ENCODE data around the gene RBM33. TPM values are rescaled to one million over a fixed set of nuclear protein-coding genes. Genes with fewer than 3 reads are reported as not detected.

Gene RBM33
- total and polyA plus RNA-seq, 4 donors = 31.9 to 39.1 (median 35.2) TPM

DNA sequence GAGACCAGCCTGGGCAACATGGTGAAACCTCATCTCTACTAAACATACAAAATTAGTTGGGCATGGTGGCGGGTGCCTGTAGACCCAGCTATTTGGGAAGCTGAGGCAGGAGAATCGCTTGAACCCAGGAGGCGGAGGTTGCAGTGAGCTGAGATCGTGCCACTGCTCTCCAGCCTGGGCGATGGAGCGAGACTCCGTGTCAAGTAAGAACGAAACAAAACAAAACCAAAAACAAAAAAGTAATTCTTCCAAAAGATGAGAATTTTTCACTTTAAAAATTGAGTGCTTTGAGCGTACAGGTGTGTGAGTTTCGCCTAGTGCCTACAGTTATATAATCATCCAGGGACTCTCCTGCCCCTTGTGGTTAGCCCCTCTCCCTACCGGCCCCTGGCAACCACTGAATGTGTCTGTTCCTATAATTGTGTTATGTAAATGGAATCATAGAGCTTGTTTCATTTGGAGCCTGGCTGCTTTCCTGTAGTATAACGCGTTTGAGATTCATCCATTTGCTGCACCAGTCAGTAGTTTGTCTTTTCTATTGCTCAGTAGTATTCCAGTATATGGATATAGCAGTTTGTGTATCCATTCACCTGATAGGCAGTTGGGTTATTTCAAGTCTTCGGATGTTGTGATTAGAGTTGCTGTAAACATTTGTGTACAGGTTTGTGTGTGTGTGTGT, 80.0 kb downstream of the RBM33 start:
- Histone ChIP-seq H3K4me1 (ENCODE audit: control insufficient read depth, insufficient read depth, low read length) (no peaks in the 10 kb centered on the region), H3K4me3 (ENCODE audit: low read depth, low read length) (no peak overlapping the region), H3K27me3 (ENCODE audit: control insufficient read depth, insufficient read depth, low read length) (no peaks in the 10 kb centered on the region), H3K27ac (ENCODE audit: low read depth, low read length) (no peak overlapping the region), H3K36me3 (ENCODE audit: control insufficient read depth, insufficient read depth, low read length) (peaks cover 13% of the 10 kb centered on the region), H3K9me3 (ENCODE audit: control insufficient read depth, insufficient read depth, low read length) (no peaks in the 10 kb centered on the region)
- DNase-seq (ENCODE audit: low read depth in 4 of 6, low spot score in 6 of 6) = no peak
- 91% methylated on average over 5 of the region's 14 CpGs for WGBS (ENCODE audit: insufficient coverage)

DNA sequence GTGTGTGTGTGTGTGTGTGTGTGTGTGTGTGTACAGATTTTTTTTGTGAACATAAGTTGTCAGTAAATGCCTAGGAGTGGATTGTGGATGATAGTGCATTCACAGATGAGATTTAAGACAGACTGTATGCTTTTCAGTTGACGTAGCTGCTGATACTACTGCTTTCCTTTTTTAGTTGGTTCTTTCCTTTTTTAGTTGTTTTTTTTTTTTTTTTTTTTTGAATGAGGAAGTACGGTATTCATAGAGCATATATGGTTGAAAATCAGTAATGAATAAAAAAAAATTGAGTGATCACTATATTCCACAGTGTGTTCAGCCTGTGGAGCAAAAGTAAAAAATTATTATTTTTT, 80.5 kb downstream of the RBM33 start:
- Histone ChIP-seq H3K27me3 (ENCODE audit: control insufficient read depth, insufficient read depth, low read length) (no peaks in the 10 kb centered on the region), H3K9me3 (ENCODE audit: control insufficient read depth, insufficient read depth, low read length) (no peaks in the 10 kb centered on the region), H3K4me1 (ENCODE audit: control insufficient read depth, insufficient read depth, low read length) (no peaks in the 10 kb centered on the region), H3K27ac (ENCODE audit: low read depth, low read length) (no peak overlapping the region), H3K4me3 (ENCODE audit: low read depth, low read length) (no peak overlapping the region), H3K36me3 (ENCODE audit: control insufficient read depth, insufficient read depth, low read length) (peaks cover 13% of the 10 kb centered on the region)
- no CpG with 5 or more reads among the region's 2 CpGs for WGBS (ENCODE audit: insufficient coverage)
- no peak for DNase-seq (ENCODE audit: low read depth in 4 of 6, low spot score in 6 of 6)

DNA sequence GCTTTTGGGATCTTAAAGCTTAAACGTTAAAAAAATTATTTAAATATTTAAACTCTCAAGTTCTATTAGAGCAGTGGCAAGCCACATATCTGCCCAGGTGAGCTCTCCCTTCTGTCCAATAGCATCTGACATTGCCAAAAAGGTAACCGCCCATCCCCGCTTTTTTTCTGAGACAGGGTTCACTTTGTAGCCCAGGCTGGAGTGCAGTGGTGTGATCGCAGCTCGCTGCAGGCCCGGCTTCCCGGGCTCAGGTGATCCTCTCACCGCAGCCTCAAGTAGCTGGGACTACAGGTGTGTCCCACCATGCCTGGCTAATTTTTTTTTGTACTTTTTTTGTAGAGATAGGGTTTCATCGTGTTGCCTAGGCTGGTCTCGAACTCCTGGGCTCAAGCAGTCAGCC, 83.2 kb downstream of the RBM33 start:
- no peak for DNase-seq (ENCODE audit: low read depth in 4 of 6, low spot score in 6 of 6)
- 99% methylated on average over 9 of the region's 10 CpGs for WGBS (ENCODE audit: insufficient coverage)
- no peaks in the 10 kb centered on the region for H3K4me1 ChIP-seq (ENCODE audit: control insufficient read depth, insufficient read depth, low read length)
- H3K36me3 ChIP-seq (ENCODE audit: control insufficient read depth, insufficient read depth, low read length) = peaks cover 13% of the 10 kb centered on the region
- H3K27me3 ChIP-seq (ENCODE audit: control insufficient read depth, insufficient read depth, low read length) = no peaks in the 10 kb centered on the region
- no peak overlapping the region for H3K27ac ChIP-seq (ENCODE audit: low read depth, low read length)
- H3K9me3 ChIP-seq (ENCODE audit: control insufficient read depth, insufficient read depth, low read length) = no peaks in the 10 kb centered on the region
- H3K4me3 ChIP-seq (ENCODE audit: low read depth, low read length) = no peak overlapping the region

GRCh38 chr7:155728116-155728515, 83.7 kb downstream of the RBM33 start:
- 96% methylated on average over 6 of the region's 6 CpGs for WGBS (ENCODE audit: insufficient coverage)
- Histone ChIP-seq H3K36me3 (ENCODE audit: control insufficient read depth, insufficient read depth, low read length) (peaks cover 13% of the 10 kb centered on the region), H3K27ac (ENCODE audit: low read depth, low read length) (no peak overlapping the region), H3K4me3 (ENCODE audit: low read depth, low read length) (no peak overlapping the region), H3K27me3 (ENCODE audit: control insufficient read depth, insufficient read depth, low read length) (no peaks in the 10 kb centered on the region), H3K9me3 (ENCODE audit: control insufficient read depth, insufficient read depth, low read length) (no peaks in the 10 kb centered on the region), H3K4me1 (ENCODE audit: control insufficient read depth, insufficient read depth, low read length) (no peaks in the 10 kb centered on the region)
- no peak for DNase-seq (ENCODE audit: low read depth in 4 of 6, low spot score in 6 of 6)

DNA sequence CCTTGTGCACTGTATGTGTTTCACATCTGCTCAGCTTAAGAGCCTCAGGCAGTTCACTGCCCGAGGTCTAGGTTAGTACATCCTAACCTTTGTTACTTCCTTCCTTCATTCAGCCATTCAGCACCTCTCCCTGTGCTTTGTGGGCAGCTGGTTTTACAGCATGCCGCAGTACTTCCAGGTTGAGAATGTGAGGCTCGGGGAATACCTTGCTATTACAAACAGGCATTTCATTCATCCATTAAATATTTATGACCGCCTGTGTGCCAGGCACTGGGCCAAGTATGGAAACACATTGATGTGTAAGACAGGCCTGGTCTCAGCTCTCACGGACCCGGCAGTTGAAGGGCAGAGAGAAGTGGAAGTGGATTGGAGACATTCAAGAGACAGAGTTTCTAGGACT, 85.4 kb downstream of the RBM33 start:
- Histone ChIP-seq H3K4me3 (ENCODE audit: low read depth, low read length) (no peak overlapping the region), H3K4me1 (ENCODE audit: control insufficient read depth, insufficient read depth, low read length) (no peaks in the 10 kb centered on the region), H3K27me3 (ENCODE audit: control insufficient read depth, insufficient read depth, low read length) (no peaks in the 10 kb centered on the region), H3K27ac (ENCODE audit: low read depth, low read length) (no peak overlapping the region), H3K9me3 (ENCODE audit: control insufficient read depth, insufficient read depth, low read length) (no peaks in the 10 kb centered on the region), H3K36me3 (ENCODE audit: control insufficient read depth, insufficient read depth, low read length) (peaks cover 14% of the 10 kb centered on the region)
- DNase-seq (ENCODE audit: low read depth in 4 of 6, low spot score in 6 of 6) = peak in 2 of 6 donors; percentile 60 to 76
- 45% methylated on average over 4 of the region's 6 CpGs for WGBS (ENCODE audit: insufficient coverage)

GRCh38 chr7:155731380-155731779, 86.9 kb downstream of the RBM33 start:
- no peak overlapping the region for H3K4me3 ChIP-seq (ENCODE audit: low read depth, low read length)
- H3K27ac ChIP-seq (ENCODE audit: low read depth, low read length) = no peak overlapping the region
- H3K4me1 ChIP-seq (ENCODE audit: control insufficient read depth, insufficient read depth, low read length) = no peaks in the 10 kb centered on the region
- no peaks in the 10 kb centered on the region for H3K27me3 ChIP-seq (ENCODE audit: control insufficient read depth, insufficient read depth, low read length)
- H3K36me3 ChIP-seq (ENCODE audit: control insufficient read depth, insufficient read depth, low read length) = peaks cover 17% of the 10 kb centered on the region
- WGBS (ENCODE audit: insufficient coverage) = 76% methylated on average over 3 of the region's 3 CpGs
- H3K9me3 ChIP-seq (ENCODE audit: control insufficient read depth, insufficient read depth, low read length) = no peaks in the 10 kb centered on the region
- no peak for DNase-seq (ENCODE audit: low read depth in 4 of 6, low spot score in 6 of 6)

- no CpG with 5 or more reads among the region's 1 CpG for WGBS (ENCODE audit: insufficient coverage)
- H3K9me3 ChIP-seq (ENCODE audit: control insufficient read depth, insufficient read depth, low read length) = no peaks in the 10 kb centered on the region
Measured at GRCh38 chr7:155731871-155732270, 87.4 kb downstream of the RBM33 start.

DNA sequence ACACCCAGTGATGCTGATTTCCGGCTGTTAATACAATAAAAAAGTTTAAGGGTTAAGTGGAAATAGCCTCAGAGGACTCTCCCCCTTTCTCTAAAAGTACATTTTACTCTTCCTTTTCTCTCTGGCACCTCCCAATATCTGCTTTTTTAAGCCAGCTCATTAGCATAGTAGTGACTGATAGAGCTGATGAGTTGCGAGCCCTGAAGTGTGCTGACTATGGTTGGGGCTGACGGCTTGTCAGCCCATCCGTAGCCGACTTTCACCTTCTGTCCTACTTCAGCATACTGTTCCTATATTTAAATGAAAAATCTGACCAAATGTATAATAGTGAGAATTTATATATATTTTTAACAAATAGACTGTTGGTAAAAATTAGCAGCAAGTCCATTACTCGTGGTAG, 87.8 kb downstream of the RBM33 start:
- no peaks in the 10 kb centered on the region for H3K27me3 ChIP-seq (ENCODE audit: control insufficient read depth, insufficient read depth, low read length)
- H3K36me3 ChIP-seq (ENCODE audit: control insufficient read depth, insufficient read depth, low read length) = peaks cover 17% of the 10 kb centered on the region
- 86% methylated on average over 1 of the region's 6 CpGs for WGBS (ENCODE audit: insufficient coverage)
- H3K9me3 ChIP-seq (ENCODE audit: control insufficient read depth, insufficient read depth, low read length) = no peaks in the 10 kb centered on the region
- no peak overlapping the region for H3K4me3 ChIP-seq (ENCODE audit: low read depth, low read length)
- no peak overlapping the region for H3K27ac ChIP-seq (ENCODE audit: low read depth, low read length)
- H3K4me1 ChIP-seq (ENCODE audit: control insufficient read depth, insufficient read depth, low read length) = no peaks in the 10 kb centered on the region
- no peak for DNase-seq (ENCODE audit: low read depth in 4 of 6, low spot score in 6 of 6)

More at GRCh38 chr7:155731871-155732270, 87.4 kb downstream of the RBM33 start:
- no peaks in the 10 kb centered on the region for H3K27me3 ChIP-seq (ENCODE audit: control insufficient read depth, insufficient read depth, low read length)
- H3K4me3 ChIP-seq (ENCODE audit: low read depth, low read length) = no peak overlapping the region
- H3K27ac ChIP-seq (ENCODE audit: low read depth, low read length) = no peak overlapping the region
- no peak for DNase-seq (ENCODE audit: low read depth in 4 of 6, low spot score in 6 of 6)
- H3K4me1 ChIP-seq (ENCODE audit: control insufficient read depth, insufficient read depth, low read length) = no peaks in the 10 kb centered on the region
- H3K36me3 ChIP-seq (ENCODE audit: control insufficient read depth, insufficient read depth, low read length) = peaks cover 17% of the 10 kb centered on the region

GRCh38 chr7:155733582-155734444, 89.4 kb downstream of the RBM33 start:
- H3K27ac ChIP-seq (ENCODE audit: low read depth, low read length) = no peak overlapping the region

GRCh38 chr7:155734445-155734809, 90.0 kb downstream of the RBM33 start:
- no peak overlapping the region for H3K4me3 ChIP-seq (ENCODE audit: low read depth, low read length)

More at GRCh38 chr7:155733582-155734444, 89.4 kb downstream of the RBM33 start:
- Histone ChIP-seq H3K4me1 (ENCODE audit: control insufficient read depth, insufficient read depth, low read length) (no peaks in the 10 kb centered on the region), H3K36me3 (ENCODE audit: control insufficient read depth, insufficient read depth, low read length) (peaks cover 14% of the 10 kb centered on the region), H3K27me3 (ENCODE audit: control insufficient read depth, insufficient read depth, low read length) (no peaks in the 10 kb centered on the region), H3K4me3 (ENCODE audit: low read depth, low read length) (no peak overlapping the region), H3K9me3 (ENCODE audit: control insufficient read depth, insufficient read depth, low read length) (no peaks in the 10 kb centered on the region)
- WGBS (ENCODE audit: insufficient coverage) = 61% methylated on average over 9 of the region's 14 CpGs
- DNase-seq (ENCODE audit: low read depth in 4 of 6, low spot score in 6 of 6) = no peak

More at GRCh38 chr7:155734445-155734809, 90.0 kb downstream of the RBM33 start:
- Histone ChIP-seq H3K4me1 (ENCODE audit: control insufficient read depth, insufficient read depth, low read length) (no peaks in the 10 kb centered on the region), H3K36me3 (ENCODE audit: control insufficient read depth, insufficient read depth, low read length) (peaks cover 11% of the 10 kb centered on the region), H3K9me3 (ENCODE audit: control insufficient read depth, insufficient read depth, low read length) (no peaks in the 10 kb centered on the region), H3K27ac (ENCODE audit: low read depth, low read length) (no peak overlapping the region), H3K27me3 (ENCODE audit: control insufficient read depth, insufficient read depth, low read length) (no peaks in the 10 kb centered on the region)
- no CpG with 5 or more reads among the region's 3 CpGs for WGBS (ENCODE audit: insufficient coverage)
- DNase-seq (ENCODE audit: low read depth in 4 of 6, low spot score in 6 of 6) = no peak
